Ecto neural progenitor cell (in vitro differentiated cells): ENCODE measurements around the gene EDRF1.
"Not testable (repeated sequence)": the region's sequence is repeated elsewhere in the genome, so short reads cannot be mapped to it uniquely, and the experiment has no call there.

ENCODE experiments used
- DNase-seq: peaks from one replicate; pipeline ENCODE4 v3.0.0-alpha.2; 2018; ENCODE audit warnings: low spot score

The EDRF1 gene

GRCh38 chr10:125709553-125710474, 9.7 kb upstream of the EDRF1 start:
- DNase-seq = no peak

- DNase-seq = no peak
These were observed 8.3 kb upstream of the EDRF1 start for GRCh38 chr10:125711110-125711750.

GRCh38 chr10:125714728-125715127, 4.8 kb upstream of the EDRF1 start:
- DNase-seq = not testable (repeated sequence)

- DNase-seq = no peak
These were observed 483 bp downstream of the EDRF1 start for GRCh38 chr10:125720002-125720382.

GRCh38 chr10:125721035-125721434, 1.5 kb downstream of the EDRF1 start:
- DNase-seq = no peak

- DNase-seq = no peak
These were observed 3.3 kb downstream of the EDRF1 start for GRCh38 chr10:125722811-125723210.

GRCh38 chr10:125726914-125727313, 7.4 kb downstream of the EDRF1 start:
- DNase-seq = no peak

GRCh38 chr10:125727436-125727835, 7.9 kb downstream of the EDRF1 start:
- no peak for DNase-seq

GRCh38 chr10:125734148-125734547, 14.6 kb downstream of the EDRF1 start:
- DNase-seq = no peak

GRCh38 chr10:125734823-125735222, 15.3 kb downstream of the EDRF1 start:
- DNase-seq = no peak

- DNase-seq = no peak
These were observed 18.7 kb downstream of the EDRF1 start for GRCh38 chr10:125738206-125738605.

- no peak for DNase-seq
These were observed 20.6 kb downstream of the EDRF1 start for GRCh38 chr10:125739994-125740679.

GRCh38 chr10:125742465-125742864, 23.0 kb downstream of the EDRF1 start:
- no peak for DNase-seq

- DNase-seq = no peak
These were observed 25.4 kb downstream of the EDRF1 start for GRCh38 chr10:125744909-125745308.

GRCh38 chr10:125747417-125747816, 27.9 kb downstream of the EDRF1 start:
- DNase-seq = no peak

- no peak for DNase-seq
These were observed 36.7 kb downstream of the EDRF1 start for GRCh38 chr10:125756196-125756595.

GRCh38 chr10:125756853-125757487, 37.5 kb downstream of the EDRF1 start:
- DNase-seq = no peak

GRCh38 chr10:125757742-125758141, 38.2 kb downstream of the EDRF1 start:
- no peak for DNase-seq

GRCh38 chr10:125761961-125762360, 42.5 kb downstream of the EDRF1 start:
- no peak for DNase-seq

GRCh38 chr10:125762692-125763648, 43.5 kb downstream of the EDRF1 start:
- no peak for DNase-seq

- no peak for DNase-seq
These were observed 46.3 kb downstream of the EDRF1 start for GRCh38 chr10:125765835-125766234.
